ENCODE measurements around the gene TRMT10C.

The TRMT10C gene

GRCh38 chr3:101513419-101513986, 48.2 kb upstream of the TRMT10C start:
- Histone ChIP-seq H3K9me3 (ENCODE audit: insufficient read depth, low read length, severe bottlenecking) (no peaks in the 10 kb centered on the region), H3K27ac (ENCODE audit: low read length) (peak overlapping the region; percentile 91), H3K9ac (ENCODE audit: low read depth, low read length) (peak overlapping the region; percentile 71), H3K4me3 (ENCODE audit: low read depth in 1 of 2, low read length in 2 of 2) (peak overlapping the region; percentile 61 to 83; a peak in 3 of 4 replicates), H2AFZ (ENCODE audit: low read depth, low read length) (peak overlapping the region; percentile 87), H3K27me3 (ENCODE audit: insufficient read depth, low read length, poor library complexity) (no peaks in the 10 kb centered on the region), H3K4me2 (ENCODE audit: insufficient read depth, low read length) (peak overlapping the region; percentile 72), H3K36me3 (ENCODE audit: insufficient read depth, low read length) (no peaks in the 10 kb centered on the region; the same call in 1 of the 2 replicates), H3K79me2 (ENCODE audit: insufficient read depth, low read length) (peaks cover 43% of the 10 kb centered on the region), H4K20me1 (ENCODE audit: insufficient read depth, low read length) (no peaks in the 10 kb centered on the region), H3K4me1 (ENCODE audit: insufficient read depth, low read length) (peaks cover 23% of the 10 kb centered on the region)
- no peak for DNase-seq
- no peak for TF ChIP-seq EZH2 (IDR thresholded peaks at IDR 0.05; ENCODE audit: borderline replicate concordance, low read depth, low read length, severe bottlenecking)
- TF ChIP-seq CTCF (IDR thresholded peaks at IDR 0.05; ENCODE audit: borderline replicate concordance, extremely low read depth, low read length, poor library complexity, severe bottlenecking) = no peak
- peak; percentile 59 for ATAC-seq (ENCODE audit: insufficient read depth, low read depth)

- H3K4me3 ChIP-seq (ENCODE audit: low read depth in 1 of 2, low read length in 2 of 2) = no peak overlapping the region
- no peaks in the 10 kb centered on the region for H3K36me3 ChIP-seq (ENCODE audit: insufficient read depth, low read length)
- H2AFZ ChIP-seq (ENCODE audit: low read depth, low read length) = no peak overlapping the region
- H4K20me1 ChIP-seq (ENCODE audit: insufficient read depth, low read length) = no peaks in the 10 kb centered on the region
- no peak overlapping the region for H3K4me2 ChIP-seq (ENCODE audit: insufficient read depth, low read length)
- no peak for DNase-seq
- TF ChIP-seq EZH2 (IDR thresholded peaks at IDR 0.05; ENCODE audit: borderline replicate concordance, low read depth, low read length, severe bottlenecking) = no peak
- no peak for TF ChIP-seq CTCF (IDR thresholded peaks at IDR 0.05; ENCODE audit: borderline replicate concordance, extremely low read depth, low read length, poor library complexity, severe bottlenecking)
- no peak overlapping the region for H3K9ac ChIP-seq (ENCODE audit: low read depth, low read length)
- peaks cover 22% of the 10 kb centered on the region for H3K4me1 ChIP-seq (ENCODE audit: insufficient read depth, low read length)
- H3K27ac ChIP-seq (ENCODE audit: low read length) = no peak overlapping the region
- no peaks in the 10 kb centered on the region for H3K9me3 ChIP-seq (ENCODE audit: insufficient read depth, low read length, severe bottlenecking)
- H3K79me2 ChIP-seq (ENCODE audit: insufficient read depth, low read length) = no peaks in the 10 kb centered on the region
- ATAC-seq (ENCODE audit: insufficient read depth, low read depth) = no peak
- H3K27me3 ChIP-seq (ENCODE audit: insufficient read depth, low read length, poor library complexity) = no peaks in the 10 kb centered on the region
Measured at GRCh38 chr3:101518421-101518871, 43.2 kb upstream of the TRMT10C start.

GRCh38 chr3:101519685-101520365, 41.8 kb upstream of the TRMT10C start:
- ATAC-seq (ENCODE audit: insufficient read depth, low read depth) (no peak), DNase-seq (no peak)
- H4K20me1 ChIP-seq (ENCODE audit: insufficient read depth, low read length) = no peaks in the 10 kb centered on the region
- H3K27ac ChIP-seq (ENCODE audit: low read length) = no peak overlapping the region
- no peaks in the 10 kb centered on the region for H3K9me3 ChIP-seq (ENCODE audit: insufficient read depth, low read length, severe bottlenecking)
- no peaks in the 10 kb centered on the region for H3K27me3 ChIP-seq (ENCODE audit: insufficient read depth, low read length, poor library complexity)
- H2AFZ ChIP-seq (ENCODE audit: low read depth, low read length) = no peak overlapping the region
- H3K4me2 ChIP-seq (ENCODE audit: insufficient read depth, low read length) = no peak overlapping the region
- no peaks in the 10 kb centered on the region for H3K36me3 ChIP-seq (ENCODE audit: insufficient read depth, low read length)
- H3K4me3 ChIP-seq (ENCODE audit: low read depth in 1 of 2, low read length in 2 of 2) = no peak overlapping the region
- no peak for TF ChIP-seq EZH2 (IDR thresholded peaks at IDR 0.05; ENCODE audit: borderline replicate concordance, low read depth, low read length, severe bottlenecking)
- TF ChIP-seq CTCF (IDR thresholded peaks at IDR 0.05; ENCODE audit: borderline replicate concordance, extremely low read depth, low read length, poor library complexity, severe bottlenecking) = no peak
- H3K79me2 ChIP-seq (ENCODE audit: insufficient read depth, low read length) = no peaks in the 10 kb centered on the region
- peaks cover 14% of the 10 kb centered on the region for H3K4me1 ChIP-seq (ENCODE audit: insufficient read depth, low read length)
- no peak overlapping the region for H3K9ac ChIP-seq (ENCODE audit: low read depth, low read length)

Data from DND-41 (cell line).